ENCODE data around the gene CTNND2.
A peak's percentile ranks its signal among the peaks of the same experiment; 100 is the strongest.

Gene CTNND2

DNA sequence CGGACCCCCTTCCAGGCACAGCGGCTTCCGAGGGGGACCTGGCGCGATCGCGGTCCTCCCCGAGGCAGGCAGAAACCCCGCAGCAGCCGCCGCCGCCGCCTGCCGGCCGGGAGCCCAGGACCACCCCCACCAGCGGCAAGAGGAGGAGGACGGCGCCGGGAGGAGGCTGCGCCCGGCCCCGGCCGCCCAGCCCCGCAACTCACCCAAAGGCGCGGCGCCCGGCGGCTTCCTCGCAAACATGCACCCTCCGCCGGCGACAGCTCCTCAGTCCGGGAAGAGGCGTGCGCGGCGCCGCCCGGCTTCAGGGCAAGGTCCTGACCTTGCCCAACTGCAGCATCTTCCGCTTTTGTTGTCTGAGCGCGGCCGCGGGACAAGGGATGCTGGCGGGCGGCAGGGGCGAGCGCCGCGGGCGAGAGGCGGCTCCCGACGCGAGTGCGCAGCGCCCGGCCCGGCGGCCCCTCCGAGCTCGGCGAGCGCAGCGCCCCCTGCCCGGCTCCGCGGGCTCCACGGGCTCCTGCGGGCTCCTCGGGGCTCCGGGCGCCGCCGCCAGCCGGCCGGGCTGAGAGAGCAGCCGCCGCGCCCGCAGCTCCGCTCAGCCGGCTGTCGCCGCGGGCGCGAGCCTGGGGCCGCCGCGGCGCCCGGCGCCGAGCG lies 507 bp downstream of the CTNND2 start:
- no peak overlapping the region for H3K27ac ChIP-seq (ENCODE audit: low read length, poor library complexity, severe bottlenecking)
- peak; percentile 14 for DNase-seq
- H2AK5ac ChIP-seq (ENCODE audit: low read length, severe bottlenecking) = no peak overlapping the region

DNA sequence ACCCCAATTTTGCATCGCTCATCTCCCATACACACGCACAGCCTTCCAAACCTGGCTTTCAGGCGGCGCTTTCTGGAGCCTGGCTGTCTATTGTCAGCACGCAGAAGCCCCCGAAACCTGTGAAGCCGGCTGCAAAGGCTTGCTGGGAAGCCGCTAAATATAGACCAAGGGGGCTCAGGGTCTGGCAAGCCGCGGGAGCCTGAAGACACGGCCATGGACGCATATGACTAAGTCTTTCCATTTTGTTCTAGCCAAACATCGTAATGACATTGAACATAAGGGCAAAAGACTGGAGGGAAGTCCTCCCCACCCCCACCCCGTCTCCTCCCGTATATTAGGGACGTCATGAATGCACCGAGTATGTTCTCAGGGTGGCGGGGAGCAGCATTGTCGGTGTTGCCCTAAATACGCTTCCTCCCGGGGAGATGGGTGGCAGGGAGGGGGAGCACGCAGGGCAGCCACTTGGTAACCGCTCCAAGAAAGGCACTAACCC lies 1.1 kb downstream of the CTNND2 start:
- H3K4ac ChIP-seq (ENCODE audit: low read depth in 1 of 2, low read length in 2 of 2) = no peak overlapping the region
- peak overlapping the region; percentile 49 for H2AFZ ChIP-seq (ENCODE audit: low read depth, low read length)
- H2AK5ac ChIP-seq (ENCODE audit: low read length, severe bottlenecking) = no peak overlapping the region
- WGBS = 5% methylated on average over 22 of the region's 23 CpGs
- H3K9ac ChIP-seq (ENCODE audit: low read length) = no peak overlapping the region
- peak; percentile 31 for DNase-seq
- H3K14ac ChIP-seq (ENCODE audit: low read length in 2 of 2) = no peak overlapping the region
- H3K4me1 ChIP-seq (ENCODE audit: control insufficient read depth, insufficient read depth, low read depth, low read length) = peaks cover 12% of the 10 kb centered on the region
- no peaks in the 10 kb centered on the region for H3K79me1 ChIP-seq (replicated peaks; ENCODE audit: low read length, poor library complexity, severe bottlenecking)
- H2BK12ac ChIP-seq (ENCODE audit: low read length in 2 of 2) = no peak overlapping the region
- H2BK15ac ChIP-seq (ENCODE audit: low read depth, poor library complexity, severe bottlenecking) = no peak overlapping the region
- H3K27ac ChIP-seq (ENCODE audit: low read length, poor library complexity, severe bottlenecking) = no peak overlapping the region
- no peaks in the 10 kb centered on the region for H3K9me3 ChIP-seq (ENCODE audit: control insufficient read depth, low read length)
- no peak overlapping the region for H3K18ac ChIP-seq (ENCODE audit: low read depth in 1 of 2, low read length in 2 of 2)
- no peak overlapping the region for H3K23ac ChIP-seq (ENCODE audit: low read length in 2 of 2)
- no peak overlapping the region for H4K91ac ChIP-seq (ENCODE audit: low read length)
- H4K8ac ChIP-seq (ENCODE audit: low read length) = no peak overlapping the region
- H3K27me3 ChIP-seq (ENCODE audit: control insufficient read depth in 1 of 2, insufficient read depth in 1 of 2, low read length in 2 of 2) = peaks cover 34 to 44% of the 10 kb centered on the region in 2 experiments
- peak overlapping the region in 1 of 2 experiments; percentile 56 for H3K4me3 ChIP-seq (ENCODE audit: insufficient read depth in 1 of 2, low read depth in 1 of 2, low read length in 2 of 2)
- H2BK120ac ChIP-seq (ENCODE audit: low read depth, low read length) = no peak overlapping the region
- no peaks in the 10 kb centered on the region for H3K36me3 ChIP-seq (ENCODE audit: control insufficient read depth in 1 of 2, insufficient read depth in 2 of 2, low read depth in 1 of 2, low read length in 2 of 2)
- no peak overlapping the region for H2BK5ac ChIP-seq (ENCODE audit: low read depth, low read length, poor library complexity, severe bottlenecking)
- H3K4me2 ChIP-seq (ENCODE audit: low read length, poor library complexity, severe bottlenecking) = peak overlapping the region; percentile 87

More for the DNA sequence above, 507 bp downstream of the CTNND2 start:
- 1% methylated on average over 48 of the region's 97 CpGs for WGBS
- H3K9ac ChIP-seq (ENCODE audit: low read length) = no peak overlapping the region
- no peak overlapping the region for H2BK12ac ChIP-seq (ENCODE audit: low read length in 2 of 2)
- no peak overlapping the region for H2BK120ac ChIP-seq (ENCODE audit: low read depth, low read length)
- H3K14ac ChIP-seq (ENCODE audit: low read length in 2 of 2) = no peak overlapping the region
- H2AFZ ChIP-seq (ENCODE audit: low read depth, low read length) = peak overlapping the region; percentile 49
- H3K4ac ChIP-seq (ENCODE audit: low read depth in 1 of 2, low read length in 2 of 2) = no peak overlapping the region
- H3K79me1 ChIP-seq (replicated peaks; ENCODE audit: low read length, poor library complexity, severe bottlenecking) = no peaks in the 10 kb centered on the region
- H4K8ac ChIP-seq (ENCODE audit: low read length) = no peak overlapping the region
- H4K91ac ChIP-seq (ENCODE audit: low read length) = no peak overlapping the region
- H3K9me3 ChIP-seq (ENCODE audit: control insufficient read depth, low read length) = no peaks in the 10 kb centered on the region
- H2BK5ac ChIP-seq (ENCODE audit: low read depth, low read length, poor library complexity, severe bottlenecking) = no peak overlapping the region
- peak overlapping the region; percentile 26 to 56 for H3K4me3 ChIP-seq (ENCODE audit: insufficient read depth in 1 of 2, low read depth in 1 of 2, low read length in 2 of 2)
- H3K18ac ChIP-seq (ENCODE audit: low read depth in 1 of 2, low read length in 2 of 2) = no peak overlapping the region
- H3K27me3 ChIP-seq (ENCODE audit: control insufficient read depth in 1 of 2, insufficient read depth in 1 of 2, low read length in 2 of 2) = peaks cover 34 to 44% of the 10 kb centered on the region in 2 experiments
- peak overlapping the region; percentile 87 for H3K4me2 ChIP-seq (ENCODE audit: low read length, poor library complexity, severe bottlenecking)
- H3K23ac ChIP-seq (ENCODE audit: low read length in 2 of 2) = no peak overlapping the region
- no peaks in the 10 kb centered on the region for H3K36me3 ChIP-seq (ENCODE audit: control insufficient read depth in 1 of 2, insufficient read depth in 2 of 2, low read depth in 1 of 2, low read length in 2 of 2)
- H3K4me1 ChIP-seq (ENCODE audit: control insufficient read depth, insufficient read depth, low read depth, low read length) = peaks cover 12% of the 10 kb centered on the region
- H2BK15ac ChIP-seq (ENCODE audit: low read depth, poor library complexity, severe bottlenecking) = peak overlapping the region; percentile 52

- H3K36me3 ChIP-seq (ENCODE audit: control insufficient read depth in 1 of 2, insufficient read depth in 2 of 2, low read depth in 1 of 2, low read length in 2 of 2) = no peaks in the 10 kb centered on the region
- H2BK120ac ChIP-seq (ENCODE audit: low read depth, low read length) = no peak overlapping the region
- no peak overlapping the region for H3K4ac ChIP-seq (ENCODE audit: low read depth in 1 of 2, low read length in 2 of 2)
- no peak overlapping the region for H3K14ac ChIP-seq (ENCODE audit: low read length in 2 of 2)
- no peak overlapping the region for H2BK5ac ChIP-seq (ENCODE audit: low read depth, low read length, poor library complexity, severe bottlenecking)
- H2BK12ac ChIP-seq (ENCODE audit: low read length in 2 of 2) = no peak overlapping the region
- no peak overlapping the region for H3K27ac ChIP-seq (ENCODE audit: low read length, poor library complexity, severe bottlenecking)
- H3K9ac ChIP-seq (ENCODE audit: low read length) = no peak overlapping the region
- 73% methylated on average over 8 of the region's 8 CpGs for WGBS
- no peak overlapping the region for H3K4me3 ChIP-seq (ENCODE audit: insufficient read depth in 1 of 2, low read depth in 1 of 2, low read length in 2 of 2)
- no peak overlapping the region for H3K18ac ChIP-seq (ENCODE audit: low read depth in 1 of 2, low read length in 2 of 2)
- peaks cover 12% of the 10 kb centered on the region for H3K4me1 ChIP-seq (ENCODE audit: control insufficient read depth, insufficient read depth, low read depth, low read length)
- no peak for DNase-seq
- H3K9me3 ChIP-seq (ENCODE audit: control insufficient read depth, low read length) = no peaks in the 10 kb centered on the region
- no peak overlapping the region for H3K23ac ChIP-seq (ENCODE audit: low read length in 2 of 2)
- no peak overlapping the region for H2AFZ ChIP-seq (ENCODE audit: low read depth, low read length)
- H4K8ac ChIP-seq (ENCODE audit: low read length) = no peak overlapping the region
- no peak overlapping the region for H3K4me2 ChIP-seq (ENCODE audit: low read length, poor library complexity, severe bottlenecking)
- no peak overlapping the region for H4K91ac ChIP-seq (ENCODE audit: low read length)
- H3K27me3 ChIP-seq (ENCODE audit: control insufficient read depth in 1 of 2, insufficient read depth in 1 of 2, low read length in 2 of 2) = peaks cover 34 to 44% of the 10 kb centered on the region in 2 experiments
- no peak overlapping the region for H2AK5ac ChIP-seq (ENCODE audit: low read length, severe bottlenecking)
- no peak overlapping the region for H2BK15ac ChIP-seq (ENCODE audit: low read depth, poor library complexity, severe bottlenecking)
- no peaks in the 10 kb centered on the region for H3K79me1 ChIP-seq (replicated peaks; ENCODE audit: low read length, poor library complexity, severe bottlenecking)
Measured at GRCh38 chr5:11902201-11902619, 2.0 kb downstream of the CTNND2 start.

- peaks cover 22 to 23% of the 10 kb centered on the region in 2 experiments for H3K27me3 ChIP-seq (ENCODE audit: control insufficient read depth in 1 of 2, insufficient read depth in 1 of 2, low read length in 2 of 2)
- no peak overlapping the region for H3K27ac ChIP-seq (ENCODE audit: low read length, poor library complexity, severe bottlenecking)
- no peaks in the 10 kb centered on the region for H3K36me3 ChIP-seq (ENCODE audit: control insufficient read depth in 1 of 2, insufficient read depth in 2 of 2, low read depth in 1 of 2, low read length in 2 of 2)
- H3K4me3 ChIP-seq (ENCODE audit: insufficient read depth in 1 of 2, low read depth in 1 of 2, low read length in 2 of 2) = no peak overlapping the region
- no peak overlapping the region for H2AK5ac ChIP-seq (ENCODE audit: low read length, severe bottlenecking)
- no peak for DNase-seq
- H2BK15ac ChIP-seq (ENCODE audit: low read depth, poor library complexity, severe bottlenecking) = no peak overlapping the region
- H3K4me1 ChIP-seq (ENCODE audit: control insufficient read depth, insufficient read depth, low read depth, low read length) = peaks cover 5% of the 10 kb centered on the region
- no peak overlapping the region for H2BK5ac ChIP-seq (ENCODE audit: low read depth, low read length, poor library complexity, severe bottlenecking)
- H3K4ac ChIP-seq (ENCODE audit: low read depth in 1 of 2, low read length in 2 of 2) = no peak overlapping the region
- H3K9ac ChIP-seq (ENCODE audit: low read length) = no peak overlapping the region
- no peak overlapping the region for H2BK120ac ChIP-seq (ENCODE audit: low read depth, low read length)
- no peak overlapping the region for H3K14ac ChIP-seq (ENCODE audit: low read length in 2 of 2)
- H3K23ac ChIP-seq (ENCODE audit: low read length in 2 of 2) = no peak overlapping the region
- H2BK12ac ChIP-seq (ENCODE audit: low read length in 2 of 2) = no peak overlapping the region
- H3K4me2 ChIP-seq (ENCODE audit: low read length, poor library complexity, severe bottlenecking) = no peak overlapping the region
- H4K8ac ChIP-seq (ENCODE audit: low read length) = no peak overlapping the region
- no peak overlapping the region for H4K91ac ChIP-seq (ENCODE audit: low read length)
- 86% methylated on average over 2 of the region's 2 CpGs for WGBS
- no peak overlapping the region for H3K18ac ChIP-seq (ENCODE audit: low read depth in 1 of 2, low read length in 2 of 2)
- no peaks in the 10 kb centered on the region for H3K79me1 ChIP-seq (replicated peaks; ENCODE audit: low read length, poor library complexity, severe bottlenecking)
- no peak overlapping the region for H2AFZ ChIP-seq (ENCODE audit: low read depth, low read length)
- H3K9me3 ChIP-seq (ENCODE audit: control insufficient read depth, low read length) = no peaks in the 10 kb centered on the region
Measured at GRCh38 chr5:11898787-11899186, 5.5 kb downstream of the CTNND2 start.
